Spleen (tissue), 11 donors: ENCODE data around the gene GOLGA8K. TPM values are rescaled to one million over a fixed set of nuclear protein-coding genes. Genes with fewer than 3 reads are reported as not detected.
A peak's percentile ranks its signal among the peaks of the same experiment; 100 is the strongest.
"Not testable (repeated sequence)": the region's sequence is repeated elsewhere in the genome, so short reads cannot be mapped to it uniquely, and the experiment has no call there.

Experiments used
- DNase-seq: peaks from one replicate; pipeline ENCODE4 v3.0.0-alpha.2; 2020
- H3K27ac ChIP-seq, 8 donors: fragments of 200-600 bp; sonication (generic) in 7 of 8; 1 replicate in 4 of 8; 2 replicates in 4 of 8; pipeline versions ENCODE4 v1.5.0 to v1.8.0; 2016 to 2021; ENCODE audit warnings: inconsistent platforms in 4 of 8, mild to moderate bottlenecking in 4 of 8, moderate library complexity in 1 of 8
- H3K27me3 ChIP-seq, 7 donors: fragments of 200-600 bp; sonication (generic) in 6 of 7; replicated peaks in 1 of 7; 1 replicate in 4 of 7; 2 replicates in 3 of 7; pipeline versions ENCODE4 v1.5.0 to v1.8.0; 2016 to 2021; ENCODE audit warnings: inconsistent platforms in 3 of 7, mild to moderate bottlenecking in 1 of 7
- H3K36me3 ChIP-seq, 6 donors: fragments of 200-600 bp; sonication (generic) in 5 of 6; 1 replicate in 4 of 6; 2 replicates in 2 of 6; pipeline versions ENCODE4 v1.5.0 to v1.8.0; 2016 to 2021; ENCODE audit warnings: inconsistent platforms in 2 of 6
- H3K4me1 ChIP-seq, 6 donors: fragments of 200-600 bp; sonication (generic) in 5 of 6; 1 replicate in 3 of 6; 2 replicates in 3 of 6; pipeline versions ENCODE4 v1.5.0 to v1.8.0; 2016 to 2021; ENCODE audit warnings: inconsistent platforms in 3 of 6
- H3K4me3 ChIP-seq, 8 donors: fragments of 200-600 bp; sonication (generic) in 7 of 8; 1 replicate in 4 of 8; 2 replicates in 4 of 8; pipeline versions ENCODE4 v1.5.0 to v1.8.0; 2016 to 2021; ENCODE audit warnings: inconsistent platforms in 4 of 8, mild to moderate bottlenecking in 4 of 8, moderate library complexity in 2 of 8
- H3K9me3 ChIP-seq, 8 donors: fragments of 200-600 bp; sonication (generic) in 7 of 8; 1 replicate in 4 of 8; 2 replicates in 4 of 8; pipeline versions ENCODE4 v1.5.0 to v1.8.0; 2016 to 2021; ENCODE audit warnings: inconsistent platforms in 4 of 8
- whole genome bisulfite sequencing, 5 donors: extraction: QIAGEN DNeasy Blood & Tissue Kit in 3 of 5; methylation state at CpG; one replicate each; pipeline versions ENCODE4 v1.1.5 to v1.1.7; 2013 to 2018; 5-methylcytosine and 5-hydroxymethylcytosine counted together
- intact Hi-C: fragments of 100-400 bp; cut with DNase I; formaldehyde crosslinking; loops from one replicate; pipeline ENCODE4 v1.15.0; 2023; ENCODE audit warnings: low total_unique reads
- polyA plus RNA-seq, 3 donors: library from polyadenylated mRNA; stranded (reverse); fragments of 200-250 nt; gene quantifications; one replicate each; pipeline ENCODE4 v1.2.1, GENCODE V29; 2013
- total RNA-seq, 7 donors: library from RNA; depleted of rRNA in 3 of 7; stranded (reverse); fragments of >200 nt in 3 of 7; fragmentation: NEBNext Ultra II Directional in 4 of 7; extraction: Animal tissue kit (Norgen Biotek cat#: 25700) in 4 of 7; gene quantifications; one replicate each; pipeline versions ENCODE4 v1.1.0 to v1.2.1, GENCODE V29; 2016 to 2021
- donor health status: healthy with polysubstance abuse.
- donor health status: DM: no; HTN: no; CAD: no; lungs with moderate emphysema.
- donor health status: DM: no; HTN: no; CAD: no.
- donor health status: Bipolar disorder and iron deficiency.
- donor health status: healthy.
- donor health status: DM: no; HTN: no; CAD: no.
- donor health status: DM: yes; HTN: yes; CAD: no.

The GOLGA8K gene
- total and polyA plus RNA-seq, 10 donors, result 0.07 to 3.2 (median 1.4) TPM; not detected in 1

DNA sequence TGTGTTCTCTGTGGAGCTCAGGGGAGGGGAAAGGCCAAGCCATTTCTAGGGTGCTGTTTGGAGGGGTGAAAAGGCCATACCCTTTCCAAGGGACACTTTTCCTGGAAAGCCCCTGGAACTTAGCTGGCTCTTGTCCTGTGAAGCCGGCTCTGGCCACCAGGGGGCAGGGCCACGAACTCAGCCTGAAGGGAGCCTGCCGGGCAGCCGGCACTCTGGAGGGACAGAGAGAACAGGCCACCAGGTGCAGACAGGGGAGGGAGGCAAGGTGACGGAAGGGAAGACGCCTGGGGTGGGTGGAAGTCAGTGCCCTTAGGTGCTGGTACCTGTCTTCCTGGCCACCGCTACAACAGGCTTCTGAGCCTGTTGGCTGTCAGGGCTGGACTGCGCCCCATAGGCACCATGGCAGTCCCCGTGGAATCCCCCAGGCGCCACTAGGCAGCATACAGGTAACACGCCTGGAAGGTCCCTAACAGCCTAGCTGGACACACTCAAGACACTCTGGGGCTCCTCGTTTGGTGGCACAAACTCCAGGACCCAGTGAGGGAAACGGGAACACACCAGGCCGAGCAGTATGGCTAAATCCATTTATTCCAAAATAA lies 14.9 kb downstream of the GOLGA8K start:
- H3K4me1 ChIP-seq, DNase-seq, H3K36me3 ChIP-seq, H3K9me3 ChIP-seq, H3K27me3 ChIP-seq, intact Hi-C loops, H3K27ac ChIP-seq, H3K4me3 ChIP-seq: not testable (repeated sequence)
- 93% methylated on average over 3 of the region's 14 CpGs; no CpG with 5 or more reads in 4 of the 5 donors for WGBS, 5 donors

- H3K9me3 ChIP-seq, H3K27ac ChIP-seq, H3K4me1 ChIP-seq, DNase-seq, intact Hi-C loops, H3K27me3 ChIP-seq, H3K4me3 ChIP-seq, H3K36me3 ChIP-seq: not testable (repeated sequence)
- 90 to 100% (median 99%) methylated on average over 3 to 6 of the region's 13 CpGs; no CpG with 5 or more reads in 2 of the 5 donors for WGBS, 5 donors
Observed at GRCh38 chr15:32385823-32386495, 17.1 kb downstream of the GOLGA8K start.

DNA sequence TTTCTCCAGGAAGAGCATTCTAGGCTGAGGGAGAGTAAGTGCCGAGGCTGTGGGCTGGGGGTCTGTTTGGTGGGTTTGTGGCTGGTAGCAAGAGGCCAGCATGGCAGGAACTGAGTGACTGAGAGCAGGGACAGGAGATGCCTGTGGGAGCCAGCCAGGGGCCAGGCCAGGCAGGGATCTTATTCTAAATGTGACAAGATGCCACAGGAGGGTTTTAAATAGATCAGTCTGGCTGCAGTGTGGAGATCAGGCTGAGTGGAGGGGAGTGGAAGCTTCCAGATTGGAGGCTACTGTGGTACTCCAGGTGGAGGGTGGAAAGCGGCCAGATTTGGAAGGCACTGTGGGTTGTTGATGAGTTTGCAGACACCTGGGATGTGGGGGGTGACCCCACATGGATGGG lies 28.9 kb downstream of the GOLGA8K start:
- DNase-seq, H3K4me1 ChIP-seq, H3K27ac ChIP-seq, intact Hi-C loops, H3K27me3 ChIP-seq, H3K4me3 ChIP-seq, H3K9me3 ChIP-seq, H3K36me3 ChIP-seq: not testable (repeated sequence)
- 21% methylated on average over 1 of the region's 2 CpGs; no CpG with 5 or more reads in 4 of the 5 donors for WGBS, 5 donors

- H3K27me3 ChIP-seq, DNase-seq, H3K27ac ChIP-seq, H3K4me1 ChIP-seq, H3K36me3 ChIP-seq, H3K9me3 ChIP-seq, intact Hi-C loops, H3K4me3 ChIP-seq: not testable (repeated sequence)
- WGBS, 5 donors, result no CpG with 5 or more reads among the region's 6 CpGs
Observed at GRCh38 chr15:32373707-32374106, 29.4 kb downstream of the GOLGA8K start.

DNA sequence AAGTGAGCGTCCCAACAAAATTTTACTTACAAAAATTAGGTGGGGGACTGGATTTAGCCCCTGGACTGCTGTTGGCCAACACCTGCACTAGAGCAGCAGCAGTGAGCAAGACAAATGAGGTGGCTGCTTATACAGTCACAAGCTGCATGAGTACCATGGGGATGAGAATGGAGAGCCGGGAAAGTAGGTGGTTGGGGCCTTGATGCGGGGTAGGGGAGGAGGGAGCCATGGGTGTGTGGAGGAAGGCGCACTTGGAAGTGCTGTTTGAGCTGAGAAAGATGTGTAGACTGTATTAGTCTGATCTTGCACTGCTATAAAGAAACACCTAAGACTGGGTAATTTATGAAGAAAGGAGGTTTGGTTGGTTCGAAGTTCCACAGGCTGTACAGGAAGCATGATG lies 31.0 kb downstream of the GOLGA8K start:
- H3K36me3 ChIP-seq, H3K27me3 ChIP-seq, H3K4me1 ChIP-seq, H3K9me3 ChIP-seq, intact Hi-C loops, H3K27ac ChIP-seq, H3K4me3 ChIP-seq: not testable (repeated sequence)
- WGBS, 5 donors, result 87 to 94% (median 92%) methylated on average over 3 of the region's 5 CpGs
- peak; percentile 45 for DNase-seq

DNA sequence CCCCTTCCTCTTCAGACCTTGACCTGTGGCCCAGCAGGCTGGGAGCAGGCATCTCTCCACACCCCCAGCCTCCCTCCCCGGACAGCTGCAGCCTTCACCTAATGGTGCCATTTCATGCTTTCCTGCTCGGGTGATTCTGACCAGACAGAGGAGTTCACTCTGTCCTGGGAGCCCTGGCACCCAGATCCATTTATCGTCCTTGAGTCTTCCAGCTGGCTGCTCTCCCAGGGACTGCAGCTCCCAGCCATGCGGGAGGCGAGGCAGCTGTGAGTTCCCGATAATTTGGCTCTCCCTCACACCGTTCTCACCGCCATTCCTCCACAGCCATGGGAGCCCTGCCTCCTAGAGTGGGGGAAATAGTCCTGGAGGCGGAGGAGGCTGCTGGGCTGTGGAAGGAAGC lies 32.6 kb downstream of the GOLGA8K start:
- DNase-seq, H3K27ac ChIP-seq, H3K9me3 ChIP-seq, H3K36me3 ChIP-seq, intact Hi-C loops, H3K27me3 ChIP-seq, H3K4me3 ChIP-seq, H3K4me1 ChIP-seq: not testable (repeated sequence)
- no CpG with 5 or more reads among the region's 9 CpGs for WGBS, 5 donors

GRCh38 chr15:32370064-32370463 lies 33.0 kb downstream of the GOLGA8K start:
- DNase-seq, H3K27me3 ChIP-seq, intact Hi-C loops, H3K36me3 ChIP-seq, H3K4me3 ChIP-seq, H3K4me1 ChIP-seq, H3K9me3 ChIP-seq, H3K27ac ChIP-seq: not testable (repeated sequence)
- no CpG with 5 or more reads among the region's 2 CpGs for WGBS, 5 donors

DNA sequence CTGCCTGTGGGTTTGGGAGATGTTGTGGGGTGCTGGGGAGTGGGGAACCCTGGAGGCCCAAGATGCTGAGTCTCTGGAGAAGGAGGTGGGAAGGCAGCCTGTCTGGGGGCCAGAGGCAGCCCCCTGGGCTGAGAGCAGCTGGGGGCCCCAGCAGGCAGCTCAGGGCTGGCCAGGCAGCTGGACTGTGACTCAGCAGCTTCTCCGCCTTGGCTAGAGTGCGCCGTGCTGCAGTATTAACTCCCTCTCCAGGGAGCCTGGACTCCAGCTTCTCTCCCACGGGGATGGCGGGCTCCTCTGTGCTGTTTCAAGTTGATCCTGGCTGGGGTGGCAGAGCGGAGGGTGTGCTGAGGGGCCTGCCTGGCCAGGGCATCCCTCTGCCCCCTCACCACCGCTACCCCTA lies 36.6 kb downstream of the GOLGA8K start:
- H3K36me3 ChIP-seq, H3K4me3 ChIP-seq, H3K27me3 ChIP-seq, intact Hi-C loops, H3K4me1 ChIP-seq, H3K27ac ChIP-seq, DNase-seq, H3K9me3 ChIP-seq: not testable (repeated sequence)
- no CpG with 5 or more reads among the region's 7 CpGs for WGBS, 5 donors

DNA sequence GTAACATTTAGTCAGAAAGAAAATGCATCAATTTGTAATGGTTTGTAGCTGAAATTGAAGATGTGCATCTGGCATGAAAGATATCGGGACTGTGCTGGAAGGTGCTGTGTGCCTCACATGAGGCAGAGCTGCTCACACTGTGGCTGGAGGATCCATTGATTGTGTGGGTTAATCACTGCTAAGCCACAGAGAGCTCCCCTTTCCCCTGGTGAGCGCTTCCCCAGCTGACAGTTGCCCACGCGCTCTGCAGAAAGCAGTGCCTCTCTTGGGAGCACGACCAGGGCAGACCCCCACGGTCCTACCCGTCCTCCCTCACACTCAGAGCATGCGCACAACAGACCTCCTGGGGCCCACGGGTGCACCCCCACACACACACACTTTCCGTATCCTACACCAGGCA lies 37.1 kb downstream of the GOLGA8K start:
- H3K9me3 ChIP-seq, H3K4me1 ChIP-seq, intact Hi-C loops, H3K4me3 ChIP-seq, H3K36me3 ChIP-seq, H3K27me3 ChIP-seq, H3K27ac ChIP-seq, DNase-seq: not testable (repeated sequence)
- WGBS, 5 donors, result no CpG with 5 or more reads among the region's 10 CpGs

- H3K27ac ChIP-seq, H3K4me3 ChIP-seq, DNase-seq: not testable (repeated sequence)
Observed at GRCh38 chr15:32364944-32365343, 38.1 kb downstream of the GOLGA8K start.

GRCh38 chr15:32363449-32363848 lies 39.6 kb downstream of the GOLGA8K start:
- intact Hi-C loops, H3K4me3 ChIP-seq: not testable (repeated sequence)

More at GRCh38 chr15:32364944-32365343, 38.1 kb downstream of the GOLGA8K start:
- WGBS, 5 donors, result 0% methylated on average over 4 of the region's 16 CpGs; no CpG with 5 or more reads in 4 of the 5 donors
- H3K27me3 ChIP-seq, H3K36me3 ChIP-seq, H3K4me1 ChIP-seq, H3K9me3 ChIP-seq, intact Hi-C loops: not testable (repeated sequence)

More at GRCh38 chr15:32363449-32363848, 39.6 kb downstream of the GOLGA8K start:
- H3K27me3 ChIP-seq, DNase-seq, H3K27ac ChIP-seq, H3K9me3 ChIP-seq, H3K4me1 ChIP-seq, H3K36me3 ChIP-seq: not testable (repeated sequence)
- WGBS, 5 donors, result 73 to 92% (median 85%) methylated on average over 4 to 5 of the region's 8 CpGs
